GM19452 (cell line): Measurements from ENCODE around the gene LRRC9.
"Not testable (repeated sequence)": the region's sequence is repeated elsewhere in the genome, so short reads cannot be mapped to it uniquely, and the experiment has no call there.

Experiments used
- ATAC-seq: cut with Tn5 transposase; IDR thresholded peaks from one replicate; pipeline ENCODE4 v1.9.1; 2021; ENCODE audit not compliant: unreplicated experiment

The LRRC9 gene

GRCh38 chr14:59952141-59952540 is 32.2 kb downstream of the LRRC9 start:
- ATAC-seq: not testable (repeated sequence)

- not testable (repeated sequence) for ATAC-seq
Measured at GRCh38 chr14:59957890-59958289, 37.9 kb downstream of the LRRC9 start.

DNA sequence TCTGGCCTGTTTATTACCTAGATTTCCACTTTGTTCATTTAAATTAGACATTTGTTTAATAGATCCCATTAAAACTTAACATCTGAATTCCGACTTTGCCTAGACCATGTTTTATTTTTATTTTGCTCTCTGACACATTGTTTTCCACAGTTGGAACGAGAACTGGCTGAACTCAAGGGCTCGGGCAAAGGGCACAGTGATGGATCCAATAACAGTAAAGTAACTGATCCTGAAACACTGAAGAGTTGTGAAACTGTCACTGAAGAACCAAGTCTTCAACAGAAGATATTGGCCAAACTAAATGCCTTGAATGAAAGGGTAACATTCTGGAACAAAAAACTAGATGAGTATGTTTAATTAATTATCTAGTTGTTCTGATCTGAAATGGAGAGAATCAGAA is 39.7 kb downstream of the LRRC9 start:
- ATAC-seq: no peak

GRCh38 chr14:59961518-59962062 is 41.6 kb downstream of the LRRC9 start:
- ATAC-seq: no peak

- ATAC-seq: peak; percentile 22
Measured at GRCh38 chr14:59964251-59965007, 44.5 kb downstream of the LRRC9 start.

DNA sequence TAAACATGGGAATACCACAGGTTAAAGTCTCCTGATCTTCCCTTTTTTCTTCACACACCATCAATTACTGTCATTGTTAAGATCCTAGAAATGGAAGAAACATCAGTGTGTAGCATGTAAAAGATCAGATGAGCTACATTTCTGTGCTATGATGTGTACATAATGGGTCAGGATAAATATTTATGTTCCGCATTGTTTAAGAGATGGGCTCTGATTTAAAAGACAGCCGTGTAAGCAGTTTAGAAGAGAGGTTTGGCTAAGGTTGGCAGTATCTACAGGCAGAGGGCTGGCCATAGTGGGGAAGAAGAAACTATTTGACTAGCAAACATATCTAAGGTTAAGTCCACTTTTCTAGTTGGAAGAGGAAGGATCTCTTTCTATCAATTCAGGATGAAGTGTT is 49.4 kb downstream of the LRRC9 start:
- no peak for ATAC-seq

- no peak for ATAC-seq
Measured at GRCh38 chr14:59981564-59981963, 61.6 kb downstream of the LRRC9 start.

- no peak for ATAC-seq
Measured at GRCh38 chr14:59983048-59983447, 63.1 kb downstream of the LRRC9 start.

DNA sequence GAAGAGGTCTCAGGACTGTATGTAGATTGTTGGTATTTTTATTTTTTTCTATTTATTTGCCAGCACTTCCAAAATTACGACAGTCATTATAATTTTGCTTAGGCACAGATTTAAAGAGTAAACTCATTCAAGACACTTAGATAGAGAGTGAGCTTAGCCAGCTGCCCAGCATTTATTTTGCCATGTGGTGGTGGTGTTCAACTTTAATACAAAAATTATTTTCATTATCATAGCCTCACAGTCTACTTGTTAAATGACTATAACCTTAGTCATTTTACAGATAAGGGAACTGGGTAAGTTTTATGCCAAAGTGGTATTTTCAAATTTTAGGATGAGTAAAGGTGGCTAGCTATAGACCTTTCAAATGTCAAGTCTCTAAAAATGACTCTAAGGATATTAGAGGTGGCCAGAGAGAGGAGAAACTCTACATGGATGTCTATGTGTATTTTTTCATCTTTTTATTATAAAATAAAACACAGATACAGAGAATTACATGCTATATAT is 66.7 kb downstream of the LRRC9 start:
- ATAC-seq: no peak

- ATAC-seq: no peak
Measured at GRCh38 chr14:59997449-59997848, 77.5 kb downstream of the LRRC9 start.

DNA sequence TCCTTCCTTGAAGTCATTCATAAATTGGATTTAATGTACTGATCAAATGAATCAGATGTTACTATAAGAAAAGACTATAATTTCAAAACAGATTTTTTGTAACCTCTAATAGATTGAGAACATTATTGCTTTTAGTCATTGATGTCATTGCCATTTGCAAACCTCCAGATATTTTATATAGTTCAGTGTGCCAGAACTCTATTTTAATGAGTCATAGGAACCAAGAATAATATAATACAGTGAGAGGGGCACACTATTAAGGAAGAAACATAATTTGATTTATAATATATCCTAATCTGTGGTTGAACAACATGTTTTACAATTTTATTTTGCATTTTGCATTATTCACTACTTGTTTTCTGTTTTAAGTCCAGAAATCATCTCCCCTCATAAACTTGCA is 78.0 kb downstream of the LRRC9 start:
- ATAC-seq: no peak

DNA sequence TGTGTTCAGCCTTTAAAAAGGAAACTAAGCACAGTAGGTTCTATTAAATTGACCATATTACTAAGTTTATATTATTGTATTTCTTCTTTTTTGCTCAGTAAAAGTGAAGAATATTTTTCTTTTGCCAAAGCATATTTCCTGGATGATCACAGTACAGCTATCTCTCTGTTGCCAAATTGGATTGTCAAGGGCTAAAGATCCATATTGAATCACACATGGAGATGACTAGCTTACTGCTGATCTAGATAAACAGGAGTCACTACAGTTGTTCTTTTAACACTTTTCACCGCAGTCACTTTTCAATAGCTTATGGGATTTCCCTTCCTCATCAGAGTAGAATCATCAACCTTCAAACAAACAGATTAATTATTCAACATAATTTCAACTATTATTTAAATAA is 78.6 kb downstream of the LRRC9 start:
- no peak for ATAC-seq

GRCh38 chr14:60002819-60003492 is 83.0 kb downstream of the LRRC9 start:
- no peak for ATAC-seq

GRCh38 chr14:60003991-60004390 is 84.0 kb downstream of the LRRC9 start:
- no peak for ATAC-seq

GRCh38 chr14:60008042-60008441 is 88.1 kb downstream of the LRRC9 start:
- ATAC-seq: no peak

DNA sequence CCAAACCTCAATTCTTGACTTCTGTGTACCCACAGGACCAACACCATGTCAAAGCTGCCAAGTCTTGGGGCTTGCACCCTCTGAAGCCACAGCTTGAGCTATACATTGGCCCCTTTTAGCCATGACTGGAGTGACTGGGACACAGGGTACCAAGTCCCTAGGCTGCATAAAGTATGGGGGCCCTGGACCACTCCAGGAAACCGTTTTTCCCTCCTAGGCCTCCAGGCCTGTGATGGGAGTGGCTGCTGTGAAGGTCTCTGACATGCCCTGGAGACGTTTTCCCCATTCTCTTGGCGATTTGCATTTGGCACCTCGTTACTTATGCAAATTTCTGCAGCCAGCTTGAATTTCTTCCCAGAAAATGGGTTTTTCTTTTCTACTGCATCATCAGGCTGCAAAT is 90.3 kb downstream of the LRRC9 start:
- not testable (repeated sequence) for ATAC-seq

GRCh38 chr14:60014402-60014801 is 94.5 kb downstream of the LRRC9 start:
- ATAC-seq: no peak

- no peak for ATAC-seq
Measured at GRCh38 chr14:60021619-60022018, 101.7 kb downstream of the LRRC9 start.

- ATAC-seq: no peak
Measured at GRCh38 chr14:60025571-60025970, 105.6 kb downstream of the LRRC9 start.

DNA sequence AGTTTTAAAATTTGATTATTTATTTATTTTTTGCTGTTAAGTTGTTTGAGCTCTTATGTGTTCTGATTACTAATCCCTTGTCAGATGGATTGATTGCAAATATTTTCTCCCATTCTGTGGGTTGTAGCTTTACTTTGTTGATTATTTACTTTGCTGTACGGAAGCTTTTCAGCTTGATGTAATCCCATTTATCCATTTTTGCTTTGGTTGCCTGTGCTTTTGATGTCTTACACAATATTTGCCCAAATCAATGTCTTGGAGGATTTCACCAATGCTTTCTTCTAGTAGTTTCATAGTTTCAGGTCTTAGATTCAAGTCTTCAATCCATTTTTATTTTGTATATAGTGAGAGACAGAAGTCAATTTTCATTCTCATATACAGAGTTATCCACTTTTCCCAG is 115.2 kb downstream of the LRRC9 start:
- ATAC-seq: no peak

DNA sequence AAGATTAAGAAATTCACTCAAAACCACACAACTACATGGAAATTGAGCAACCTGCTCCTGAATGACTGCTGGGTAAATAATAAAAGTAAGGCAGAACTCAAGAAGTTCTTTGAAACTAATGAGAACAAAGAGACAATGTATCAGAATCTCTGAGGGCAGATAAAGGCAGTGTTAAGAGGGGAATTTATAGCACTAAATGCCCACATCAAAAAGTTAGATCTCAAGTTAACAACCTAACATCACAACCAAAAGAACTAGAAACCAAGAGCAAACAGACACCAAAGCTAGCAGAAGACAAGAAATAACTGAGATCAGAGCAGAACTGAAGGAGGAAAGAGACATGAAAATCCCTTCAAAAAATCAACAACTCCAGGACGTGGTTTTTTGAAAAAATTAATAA is 128.0 kb downstream of the LRRC9 start:
- not testable (repeated sequence) for ATAC-seq

DNA sequence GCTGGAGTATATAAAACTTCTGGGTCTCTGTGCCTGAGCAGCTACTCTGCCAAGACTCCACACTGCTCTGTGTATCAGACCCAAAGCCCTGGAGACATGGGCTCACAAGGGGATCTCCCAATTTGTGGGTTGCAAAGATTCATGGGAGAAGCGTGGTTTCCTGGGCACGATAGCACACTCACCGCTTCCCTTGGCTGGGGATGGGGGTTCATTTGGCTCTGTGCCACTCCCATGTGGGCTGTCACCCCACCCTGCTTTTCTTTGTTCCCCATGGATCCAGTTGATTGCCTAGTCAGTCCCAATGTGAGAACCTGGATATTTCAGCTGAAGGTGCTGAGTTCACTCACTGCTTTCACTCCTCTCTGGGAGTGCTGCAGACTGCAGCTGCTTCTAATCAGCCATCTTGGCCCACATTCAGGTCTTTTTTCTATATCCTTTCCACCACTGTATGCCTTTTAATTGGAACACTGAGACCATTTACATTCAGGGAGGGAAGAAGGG is 131.8 kb downstream of the LRRC9 start:
- no peak for ATAC-seq
